GM23338 (cell line): ENCODE measurements around the gene SDHAF1. TPM values are rescaled to one million over a fixed set of nuclear protein-coding genes. Genes with fewer than 3 reads are reported as not detected.
A peak's percentile ranks its signal among the peaks of the same experiment; 100 is the strongest.

Experiments
- ATAC-seq: fragments of 200-7000 bp; cut with Tn5 transposase; 3 replicates; pipeline ENCODE4 v1.9.1; 2020
- DNase-seq: peaks from one replicate; pipeline ENCODE4 v3.0.0-alpha.2; 2015; ENCODE audit warnings: low spot score
- H2AFZ ChIP-seq: fragments of 200-600 bp; sonication (generic); 2 replicates; pipeline ENCODE4 v1.8.0; 2016; ENCODE audit warnings: antibody characterized with exemption, mild to moderate bottlenecking, moderate library complexity
- H3F3A ChIP-seq: fragments of 200-600 bp; sonication (generic); replicated peaks from 2 replicates; pipeline ENCODE4 v1.8.0; 2017; ENCODE audit warnings: antibody characterized with exemption, mixed run types, low read depth
- H3K27ac ChIP-seq: fragments of 200-600 bp; sonication (generic); 2 replicates; pipeline ENCODE4 v1.6.1; 2016; ENCODE audit warnings: low read depth
- H3K27me3 ChIP-seq: fragments of 200-600 bp; sonication (generic); 2 replicates; pipeline ENCODE4 v1.8.0; 2016; ENCODE audit warnings: mild to moderate bottlenecking, mixed run types, moderate library complexity; ENCODE audit not compliant: insufficient read depth
- H3K36me3 ChIP-seq: fragments of 200-600 bp; sonication (generic); 2 replicates; pipeline ENCODE4 v1.8.0; 2016; ENCODE audit warnings: mild to moderate bottlenecking; ENCODE audit not compliant: insufficient read depth
- H3K4me1 ChIP-seq: fragments of 200-600 bp; sonication (generic); 2 replicates; pipeline ENCODE4 v1.8.0; 2016; ENCODE audit warnings: mild to moderate bottlenecking, moderate library complexity; ENCODE audit not compliant: insufficient read depth
- H3K4me2 ChIP-seq: fragments of 200-600 bp; sonication (generic); 2 replicates; pipeline ENCODE4 v1.7.1; 2017; ENCODE audit warnings: mixed run types
- H3K4me3 ChIP-seq: fragments of 200-600 bp; sonication (generic); 2 replicates; pipeline ENCODE4 v1.6.1; 2016; ENCODE audit warnings: mixed run types
- H3K79me2 ChIP-seq: fragments of 200-600 bp; sonication (generic); replicated peaks from 2 replicates; pipeline ENCODE4 v1.8.0; 2017; ENCODE audit warnings: mild to moderate bottlenecking; ENCODE audit not compliant: insufficient read depth
- H3K9me2 ChIP-seq: fragments of 200-600 bp; sonication (generic); 2 replicates; pipeline ENCODE4 v1.8.0; 2017; ENCODE audit not compliant: insufficient read depth
- H4K20me1 ChIP-seq: fragments of 200-600 bp; sonication (generic); replicated peaks from 2 replicates; pipeline ENCODE4 v1.8.0; 2017; ENCODE audit warnings: mild to moderate bottlenecking; ENCODE audit not compliant: insufficient read depth
- H3K27ac Mint-ChIP-seq: 2 replicates; pipeline ENCODE4 v1.8.0; 2020; ENCODE audit warnings: inconsistent platforms, mild to moderate bottlenecking, moderate library complexity, mixed read lengths
- H3K27me3 Mint-ChIP-seq: 3 replicates; pipeline ENCODE4 v1.8.0; 2022; ENCODE audit warnings: low read depth, mild to moderate bottlenecking, moderate library complexity, mixed read lengths, inconsistent platforms; ENCODE audit not compliant: insufficient read depth, poor library complexity
- H3K36me3 Mint-ChIP-seq: 3 replicates; pipeline ENCODE4 v1.8.0; 2021; ENCODE audit warnings: low read depth, mild to moderate bottlenecking, inconsistent platforms, moderate library complexity, mixed read lengths
- H3K4me1 Mint-ChIP-seq: 3 replicates; pipeline ENCODE4 v1.8.0; 2020; ENCODE audit warnings: mild to moderate bottlenecking, inconsistent platforms, mixed read lengths
- H3K4me3 Mint-ChIP-seq: 3 replicates; pipeline ENCODE4 v1.8.0; 2021; ENCODE audit warnings: moderate library complexity, mild to moderate bottlenecking, inconsistent platforms, mixed read lengths
- H3K9me3 Mint-ChIP-seq: 3 replicates; pipeline ENCODE4 v1.8.0; 2020; ENCODE audit warnings: moderate library complexity, mild to moderate bottlenecking, inconsistent platforms, mixed read lengths
- CREB1 ChIP-seq: fragments of 250-450 bp; sonication (Bioruptor Pico); IDR thresholded peaks from 2 replicates; pipeline ENCODE4 v1.5.0; 2020; ENCODE audit warnings: low read depth, mild to moderate bottlenecking, moderate library complexity
- ETS1 ChIP-seq: IDR thresholded peaks from 2 replicates; pipeline ENCODE4 v1.6.1; 2016; ENCODE audit warnings: antibody characterized with exemption
- EZH2phosphoT487 ChIP-seq: fragments of 200-600 bp; sonication (generic); IDR thresholded peaks from one replicate; pipeline ENCODE4 v1.8.1; 2018; ENCODE audit warnings: antibody characterized with exemption; ENCODE audit not compliant: unreplicated experiment
- JUNB ChIP-seq: IDR thresholded peaks from one replicate; pipeline ENCODE4 v1.6.1; 2016; ENCODE audit warnings: antibody characterized with exemption; ENCODE audit not compliant: unreplicated experiment
- POLR2AphosphoS5 ChIP-seq: IDR thresholded peaks from 2 replicates; pipeline ENCODE4 v1.6.1; 2016; ENCODE audit warnings: antibody characterized with exemption, low read depth
- ZNF331 ChIP-seq: fragments of 250-450 bp; sonication (Bioruptor Pico); IDR thresholded peaks from 2 replicates; pipeline ENCODE4 v1.5.0; 2020; ENCODE audit warnings: low read depth, mild to moderate bottlenecking, moderate library complexity
- ZNF462 ChIP-seq: fragments of 250-450 bp; sonication (Bioruptor Pico); IDR thresholded peaks from 2 replicates; pipeline ENCODE4 v1.5.0; 2020; ENCODE audit warnings: mild to moderate bottlenecking, moderate library complexity
- polyA plus RNA-seq: library from polyadenylated mRNA; unstranded; fragments of >200 nt; fragmentation: Nextera tagmentation; extraction: Ambion mirVana; gene quantifications from 2 replicates; pipeline ENCODE4 v1.2.1, GENCODE V29; 2016
- total RNA-seq: library from RNA; depleted of rRNA; stranded (reverse); fragments of >200 nt; shearing (Covaris generic); gene quantifications from 2 replicates; pipeline ENCODE4 v1.2.3, GENCODE V29; 2014

Gene SDHAF1
- total and polyA plus RNA-seq, 2 experiments from 2014 or later: 19.9 to 55.9 TPM

- TF ChIP-seq POLR2AphosphoS5: peak; percentile 78
- no peak for TF ChIP-seq EZH2phosphoT487
- no peak for TF ChIP-seq ZNF462 (CRISPR knock-in tag)
- Mint-ChIP-seq H3K27me3 (peaks cover 15% of the 10 kb centered on the region), H3K4me1 (peaks cover 23% of the 10 kb centered on the region), H3K36me3 (peaks cover 25% of the 10 kb centered on the region), H3K9me3 (no peaks in the 10 kb centered on the region; the same call in 2 of the 3 replicates), H3K4me3 (peak within 1 kb of the TSS; percentile 95), H3K27ac (peak within 1 kb of the TSS; percentile 95)
- H4K20me1 ChIP-seq: no peaks in the 10 kb centered on the region; the same call in 1 of the 2 replicates
- H3K4me2 ChIP-seq: peak within 1 kb of the TSS; percentile 85
- peaks cover 17% of the 10 kb centered on the region; the same call in 1 of the 2 replicates for H3K4me1 ChIP-seq
- H3K9me2 ChIP-seq: no peaks in the 10 kb centered on the region
- H3K79me2 ChIP-seq: peaks cover 2% of the 10 kb centered on the region
- H3K36me3 ChIP-seq: 0 out of 2 replicates have a peak, but pooled peaks cover 5% of the 10 kb centered on the region
- peak within 1 kb of the TSS; percentile 83 for H2AFZ ChIP-seq
- peak within 1 kb of the TSS; percentile 85 for H3K4me3 ChIP-seq
- peak; percentile 93 for DNase-seq
- ATAC-seq: peak; percentile 87
- 0 out of 2 replicates have a peak within 1 kb of the TSS, but pooled peaks have one; percentile 12 for H3K27ac ChIP-seq
- no peaks in the 10 kb centered on the region for H3F3A ChIP-seq
- no peaks in the 10 kb centered on the region for H3K27me3 ChIP-seq
These were observed 13.5 kb downstream of the SDHAF1 start, which contains the start of gene SYNE4 for GRCh38 chr19:36008336-36008978. SYNE4 (minus strand) TSS chr19:36008813; CDS start chr19:36008681, 132 bp downstream.

- Mint-ChIP-seq H3K9me3 (no peaks in the 10 kb centered on the region; the same call in 2 of the 3 replicates), H3K4me1 (peaks cover 27% of the 10 kb centered on the region), H3K27ac (0 out of 2 replicates have a peak overlapping the region, but pooled peaks have one; percentile 12), H3K4me3 (peak overlapping the region; percentile 95), H3K36me3 (peaks cover 20% of the 10 kb centered on the region), H3K27me3 (peaks cover 21% of the 10 kb centered on the region)
- Histone ChIP-seq H3K79me2 (peaks cover 4% of the 10 kb centered on the region), H3K4me3 (peak overlapping the region; percentile 85), H3K4me2 (peak overlapping the region; percentile 85), H3K9me2 (no peaks in the 10 kb centered on the region), H2AFZ (peak overlapping the region; percentile 83), H3K27me3 (no peaks in the 10 kb centered on the region), H3K4me1 (peaks cover 20% of the 10 kb centered on the region; the same call in 1 of the 2 replicates), H3K27ac (no peak overlapping the region), H3F3A (no peaks in the 10 kb centered on the region), H4K20me1 (no peaks in the 10 kb centered on the region; the same call in 1 of the 2 replicates), H3K36me3 (0 out of 2 replicates have a peak, but pooled peaks cover 5% of the 10 kb centered on the region)
- peak; percentile 82 for DNase-seq
- TF ChIP-seq ETS1: no peak
- TF ChIP-seq POLR2AphosphoS5: peak; percentile 58
- no peak for TF ChIP-seq JUNB
- no peak for TF ChIP-seq EZH2phosphoT487
- TF ChIP-seq ZNF331 (CRISPR knock-in tag): no peak
- TF ChIP-seq CREB1 (CRISPR knock-in tag): peak; percentile 58; the same call in 1 of the 2 replicates
- peak; percentile 63 for ATAC-seq
These were observed 14.2 kb downstream of the SDHAF1 start for GRCh38 chr19:36009220-36009619.
